A549 treated with DMSO at 1 μM for 4 hours (cell line): ENCODE results near the gene OR2T5. TPM values are rescaled to one million over a fixed set of nuclear protein-coding genes. Genes with fewer than 3 reads are reported as not detected.

Experiments used
- total RNA-seq: library from RNA; stranded (reverse); fragments of 200-300 nt; extraction: Qiagen RNA extraction; gene quantifications from 5 replicates; pipeline ENCODE4 v1.2.3, GENCODE V29; 2022; ENCODE audit warnings: low read depth

OR2T5 gene
- not detected in 5 replicates for total RNA-seq

GRCh38 chr1:248488289-248488688 is at the start of gene OR2T5:
OR2T5 (plus strand) TSS chr1:248488589; CDS start chr1:248488589, 0 bp downstream.

DNA sequence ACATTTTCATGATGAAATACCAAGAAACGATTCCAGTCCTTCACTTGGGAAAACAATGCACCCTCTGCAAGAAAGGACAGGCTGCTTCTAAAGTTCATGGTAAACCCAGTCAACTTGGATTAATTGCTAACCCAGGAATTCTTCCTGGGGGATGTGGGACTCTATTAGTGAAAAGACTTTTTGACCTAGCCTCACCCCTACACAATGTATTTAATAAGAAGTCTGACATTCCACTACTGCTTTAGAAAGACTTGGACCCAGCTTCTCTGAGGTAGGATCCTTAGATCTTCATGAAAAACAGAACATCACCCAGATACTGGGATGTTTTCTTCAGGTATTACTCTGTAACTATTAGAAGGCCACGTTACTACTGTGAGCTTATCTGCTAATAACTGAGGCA is 43.0 kb upstream of the OR2T5 start, which contains the start of gene OR2T2:
TSS of gene OR2T2 (plus strand) at position 239 of the 400 bp plus-strand sequence. CDS start 7,161 bp downstream, outside the sequence.

DNA sequence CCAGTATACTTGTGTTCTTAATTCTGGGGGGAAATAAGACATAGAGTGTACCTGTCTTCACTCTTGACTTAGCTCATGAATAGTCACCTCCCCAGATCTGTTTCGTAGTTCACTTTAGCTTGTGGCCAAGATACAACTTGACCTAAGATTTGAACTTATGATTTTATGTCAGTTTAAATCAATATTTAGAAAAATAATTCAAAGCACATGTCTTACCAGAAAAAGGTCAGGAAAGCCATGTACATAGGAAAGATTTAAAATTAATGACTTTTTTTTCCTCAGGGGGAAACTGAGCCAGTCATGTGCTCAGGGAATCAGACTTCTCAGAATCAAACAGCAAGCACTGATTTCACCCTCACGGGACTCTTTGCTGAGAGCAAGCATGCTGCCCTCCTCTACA is 15.3 kb upstream of the OR2T5 start, which contains the start of gene OR2T3:
TSS of gene OR2T3 (plus strand) at position 301 of the 400 bp plus-strand sequence. CDS start at position 301, 0 bp downstream.

GRCh38 chr1:248507773-248508172 is 19.4 kb downstream of the OR2T5 start, which contains the start of gene OR2G6:
OR2G6 (plus strand) TSS chr1:248508073; CDS start chr1:248521647, 13,574 bp downstream.

Other genes with a start within 250 kb of the OR2T5 start
- not detected in 5 replicates for gene OR2T33, start 210.6 kb upstream of the OR2T5 start, total RNA-seq
- not detected in 5 replicates for gene OR2T12, start 185.2 kb upstream of the OR2T5 start, total RNA-seq
- not detected in 5 replicates for gene OR2M7, start 164.0 kb upstream of the OR2T5 start, total RNA-seq
- not detected in 5 replicates for gene OR14C36, start 139.8 kb upstream of the OR2T5 start, total RNA-seq
- gene OR2T4, start 126.9 kb upstream of the OR2T5 start, total RNA-seq: not detected in 5 replicates
- gene OR2T6, start 112.8 kb upstream of the OR2T5 start, total RNA-seq: not detected in 5 replicates
- gene OR2T1, start 85.5 kb upstream of the OR2T5 start, total RNA-seq: not detected in 5 replicates
- not detected in 5 replicates for gene OR2T2, start 43.0 kb upstream of the OR2T5 start, total RNA-seq
- not detected in 5 replicates for gene OR2T3, start 15.2 kb upstream of the OR2T5 start, total RNA-seq
- gene OR2G6, start 19.5 kb downstream of the OR2T5 start, total RNA-seq: not detected in 5 replicates
- not detected in 5 replicates for gene OR2T29, start 74.2 kb downstream of the OR2T5 start, total RNA-seq
- gene OR2T34, start 86.2 kb downstream of the OR2T5 start, total RNA-seq: not detected in 5 replicates
- gene OR2T10, start 109.1 kb downstream of the OR2T5 start, total RNA-seq: not detected in 5 replicates
- gene OR2T11, start 146.5 kb downstream of the OR2T5 start, total RNA-seq: not detected in 5 replicates
- gene OR2T35, start 156.7 kb downstream of the OR2T5 start, total RNA-seq: not detected in 5 replicates
- gene OR2T27, start 166.9 kb downstream of the OR2T5 start, total RNA-seq: not detected in 5 replicates
- gene OR14I1, start 214.2 kb downstream of the OR2T5 start, total RNA-seq: not detected in 5 replicates